T47D (cell line): Measurements from ENCODE around the gene VAC14.
"Not testable (repeated sequence)": the region's sequence is repeated elsewhere in the genome, so short reads cannot be mapped to it uniquely, and the experiment has no call there.

Experiments
- DNase-seq, 2 experiments: peaks; one replicate each; pipeline versions ENCODE4 v3.0.0 to v3.0.0-alpha.2; 2011 to 2012; ENCODE audit warnings: low read depth in 1 of 2, low spot score in 1 of 2
- JUND ChIP-seq: IDR thresholded peaks from 2 replicates; pipeline ENCODE4 v1.6.1; 2012; ENCODE audit warnings: low read depth
- in situ Hi-C: cut with HindIII; loops from 2 replicates; pipeline ENCODE4 v1.10.0; 2016; ENCODE audit warnings: low sequenced_read_pairs, low pct_unique_long_range_greater_than_20kb

The VAC14 gene

GRCh38 chr16:70751593-70751992, 49.4 kb downstream of the VAC14 start:
- no peak for DNase-seq
- in situ Hi-C loops, result no loop called here
- TF ChIP-seq JUND, result no peak

- TF ChIP-seq JUND, result no peak
- in situ Hi-C loops, result no loop called here
- DNase-seq, result no peak
Observed at GRCh38 chr16:70750893-70751467, 50.0 kb downstream of the VAC14 start.

- DNase-seq, result no peak
- no peak for TF ChIP-seq JUND
- in situ Hi-C loops, result no loop called here
Observed at GRCh38 chr16:70749681-70750601, 51.0 kb downstream of the VAC14 start.

GRCh38 chr16:70749006-70749678, 51.8 kb downstream of the VAC14 start:
- DNase-seq, result no peak
- in situ Hi-C loops, result no loop called here
- TF ChIP-seq JUND, result no peak

GRCh38 chr16:70747703-70748631, 53.0 kb downstream of the VAC14 start:
- DNase-seq, result no peak
- in situ Hi-C loops, result no loop called here
- no peak for TF ChIP-seq JUND

GRCh38 chr16:70746708-70747424, 54.1 kb downstream of the VAC14 start:
- peak; percentile 83 to 93 for DNase-seq
- in situ Hi-C loops, result no loop called here
- TF ChIP-seq JUND, result peak; percentile 99

GRCh38 chr16:70746040-70746707, 54.8 kb downstream of the VAC14 start:
- peak in 1 of 2 experiments; percentile 50 for DNase-seq
- TF ChIP-seq JUND, result no peak
- in situ Hi-C loops, result no loop called here

- no peak for TF ChIP-seq JUND
- in situ Hi-C loops, result no loop called here
- no peak for DNase-seq
Observed at GRCh38 chr16:70745536-70746025, 55.4 kb downstream of the VAC14 start.

- TF ChIP-seq JUND, result no peak
- DNase-seq, result no peak
- in situ Hi-C loops, result no loop called here
Observed at GRCh38 chr16:70744366-70744765, 56.6 kb downstream of the VAC14 start.

- TF ChIP-seq JUND, result no peak
- DNase-seq, result no peak
- in situ Hi-C loops, result no loop called here
Observed at GRCh38 chr16:70743791-70744190, 57.2 kb downstream of the VAC14 start.

- in situ Hi-C loops, DNase-seq: not testable (repeated sequence)
Observed at GRCh38 chr16:70742967-70743366, 58.0 kb downstream of the VAC14 start.
